Amniotic epithelial cell (primary cell): ENCODE data around the gene DAP.

Experiments used
- DNase-seq: peaks from one replicate; pipeline ENCODE4 v3.0.0-alpha.2; 2010; ENCODE audit warnings: low read depth

Gene DAP

GRCh38 chr5:10672146-10673016 is 88.7 kb downstream of the DAP start:
- DNase-seq, result no peak

GRCh38 chr5:10671041-10672008 is 89.7 kb downstream of the DAP start:
- no peak for DNase-seq

- no peak for DNase-seq
Measured at GRCh38 chr5:10669983-10670382, 91.1 kb downstream of the DAP start.

GRCh38 chr5:10668697-10669096 is 92.3 kb downstream of the DAP start:
- DNase-seq, result peak; percentile 17

GRCh38 chr5:10667431-10668057 is 93.5 kb downstream of the DAP start:
- DNase-seq, result no peak

- DNase-seq, result no peak
Measured at GRCh38 chr5:10666531-10667299, 94.3 kb downstream of the DAP start.

GRCh38 chr5:10665799-10666198 is 95.2 kb downstream of the DAP start:
- no peak for DNase-seq

GRCh38 chr5:10664180-10664769 is 96.8 kb downstream of the DAP start:
- peak; percentile 8 for DNase-seq

- DNase-seq, result no peak
Measured at GRCh38 chr5:10663489-10664179, 97.4 kb downstream of the DAP start.

- no peak for DNase-seq
Measured at GRCh38 chr5:10662661-10663488, 98.2 kb downstream of the DAP start.

- DNase-seq, result no peak
Measured at GRCh38 chr5:10662083-10662482, 99.0 kb downstream of the DAP start.

- DNase-seq, result no peak
Measured at GRCh38 chr5:10661401-10661800, 99.6 kb downstream of the DAP start.

GRCh38 chr5:10660720-10661387 is 100.2 kb downstream of the DAP start:
- DNase-seq, result no peak

- no peak for DNase-seq
Measured at GRCh38 chr5:10660135-10660534, 100.9 kb downstream of the DAP start.

GRCh38 chr5:10658265-10658664 is 102.8 kb downstream of the DAP start:
- DNase-seq, result no peak

GRCh38 chr5:10655972-10656830 is 104.8 kb downstream of the DAP start:
- DNase-seq, result peak; percentile 14

GRCh38 chr5:10655161-10655971 is 105.7 kb downstream of the DAP start:
- no peak for DNase-seq
